Measurements from ENCODE around the gene SRC.

Gene SRC

GRCh38 chr20:37345339-37346235, at the start of gene SRC:
Gene SRC (plus strand): TSS chr20:37346140. CDS start chr20:37384154, 38,014 bp downstream.
- peak; percentile 32 for DNase-seq (ENCODE audit: low read depth)

- no peak for DNase-seq (ENCODE audit: low read depth)
Measured at GRCh38 chr20:37296371-37296770, 49.6 kb upstream of the SRC start.

GRCh38 chr20:37297066-37297736, 48.7 kb upstream of the SRC start:
- DNase-seq (ENCODE audit: low read depth), result no peak

GRCh38 chr20:37298190-37298939, 47.6 kb upstream of the SRC start:
- DNase-seq (ENCODE audit: low read depth), result no peak

GRCh38 chr20:37299718-37300528, 46.0 kb upstream of the SRC start:
- DNase-seq (ENCODE audit: low read depth), result no peak

- no peak for DNase-seq (ENCODE audit: low read depth)
Measured at GRCh38 chr20:37301120-37301519, 44.8 kb upstream of the SRC start.

GRCh38 chr20:37301558-37301957, 44.4 kb upstream of the SRC start:
- no peak for DNase-seq (ENCODE audit: low read depth)

- DNase-seq (ENCODE audit: low read depth), result no peak
Measured at GRCh38 chr20:37302981-37303380, 43.0 kb upstream of the SRC start.

- no peak for DNase-seq (ENCODE audit: low read depth)
Measured at GRCh38 chr20:37303637-37304036, 42.3 kb upstream of the SRC start.

GRCh38 chr20:37305079-37305478, 40.9 kb upstream of the SRC start:
- no peak for DNase-seq (ENCODE audit: low read depth)

GRCh38 chr20:37305839-37306238, 40.1 kb upstream of the SRC start:
- no peak for DNase-seq (ENCODE audit: low read depth)

- DNase-seq (ENCODE audit: low read depth), result no peak
Measured at GRCh38 chr20:37308086-37309050, 37.6 kb upstream of the SRC start.

GRCh38 chr20:37309290-37309689, 36.6 kb upstream of the SRC start:
- no peak for DNase-seq (ENCODE audit: low read depth)

GRCh38 chr20:37309936-37310590, 35.9 kb upstream of the SRC start:
- no peak for DNase-seq (ENCODE audit: low read depth)

- no peak for DNase-seq (ENCODE audit: low read depth)
Measured at GRCh38 chr20:37310951-37311350, 35.0 kb upstream of the SRC start.

GRCh38 chr20:37311710-37312355, 34.1 kb upstream of the SRC start:
- DNase-seq (ENCODE audit: low read depth), result no peak

- no peak for DNase-seq (ENCODE audit: low read depth)
Measured at GRCh38 chr20:37313546-37314091, 32.3 kb upstream of the SRC start.

GRCh38 chr20:37314099-37314498, 31.8 kb upstream of the SRC start:
- no peak for DNase-seq (ENCODE audit: low read depth)

- no peak for DNase-seq (ENCODE audit: low read depth)
Measured at GRCh38 chr20:37314617-37315016, 31.3 kb upstream of the SRC start.

All from stimulated activated CD4-positive, alpha-beta T cell treated with anti-CD3 and anti-CD28 coated beads, Interleukin-2, amount 100 ng/mL, for 4 hours (primary cell).